HL-60 (cell line): Measurements from ENCODE around the gene NUDT3.

Source experiments
- DNase-seq, 2 experiments: peaks; one replicate each; pipeline ENCODE4 v3.0.0-alpha.2; 2010 to 2020; ENCODE audit warnings: low read depth in 1 of 2, low spot score in 1 of 2
- H3K27ac ChIP-seq: fragments of 250-450 bp; sonication (Bioruptor Pico); replicated peaks from 2 replicates; pipeline ENCODE4 v1.5.1; 2020; ENCODE audit warnings: mild to moderate bottlenecking, moderate library complexity
- H3K27me3 ChIP-seq: fragments of 250-450 bp; sonication (Bioruptor Pico); 2 replicates; pipeline ENCODE4 v1.5.1; 2021; ENCODE audit warnings: mild to moderate bottlenecking, moderate library complexity; ENCODE audit not compliant: insufficient read depth, poor library complexity, severe bottlenecking
- H3K4me3 ChIP-seq: replicated peaks from 2 replicates; pipeline ENCODE4 v1.5.1; 2011; ENCODE audit warnings: mild to moderate bottlenecking, control low read depth, low read length; ENCODE audit not compliant: insufficient read depth
- GABPA ChIP-seq: IDR thresholded peaks from 2 replicates; pipeline ENCODE4 v1.6.1; 2012; ENCODE audit warnings: low read depth
- POLR2AphosphoS5 ChIP-seq: IDR thresholded peaks from 2 replicates; pipeline ENCODE4 v1.6.1; 2012; ENCODE audit warnings: low read depth
- SPI1 ChIP-seq: IDR thresholded peaks from 2 replicates; pipeline ENCODE4 v1.6.1; 2012; ENCODE audit warnings: low read depth, mild to moderate bottlenecking, borderline replicate concordance
- TF ChIP-seq, protein P1 (sequence below): IDR thresholded peaks from one replicate; pipeline ENCODE4 v1.5.1; 2011; ENCODE audit warnings: low read length, control low read depth, inconsistent platforms; ENCODE audit not compliant: insufficient read depth
- TF ChIP-seq, protein P2 (sequence below): IDR thresholded peaks from 2 replicates; pipeline ENCODE4 v1.6.1; 2012; ENCODE audit warnings: low read depth; ENCODE audit not compliant: insufficient replicate concordance

Gene NUDT3

GRCh38 chr6:34334796-34335416 is 57.6 kb downstream of the NUDT3 start:
- DNase-seq, result no peak
- no peak overlapping the region for H3K27ac ChIP-seq
- no peak overlapping the region for H3K4me3 ChIP-seq

DNA sequence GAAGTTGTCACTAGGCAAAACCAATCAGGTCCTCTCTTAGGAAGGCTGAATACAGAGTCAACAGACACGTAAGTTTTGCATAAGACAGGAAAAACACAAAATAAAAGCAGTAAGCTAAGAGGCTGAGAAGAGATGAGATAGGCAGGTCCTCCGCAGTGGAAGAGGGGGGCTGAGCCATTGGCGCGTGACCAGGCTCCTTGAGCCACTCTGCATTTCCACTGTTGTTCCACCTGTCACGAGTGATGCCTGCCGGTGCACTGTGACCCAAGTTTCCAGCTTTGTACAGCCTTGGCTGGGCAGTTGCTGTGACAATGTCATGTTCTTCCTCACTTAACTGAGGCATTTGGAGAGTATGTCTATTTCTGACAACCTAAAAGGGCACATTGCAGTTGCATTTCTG is 58.6 kb downstream of the NUDT3 start:
- Histone ChIP-seq H3K27ac (no peak overlapping the region; the same call in 1 of the 2 replicates), H3K4me3 (no peak overlapping the region)
- TF ChIP-seq SPI1, result no peak
- no peak for TF ChIP-seq POLR2AphosphoS5
- TF ChIP-seq, protein P1, sequence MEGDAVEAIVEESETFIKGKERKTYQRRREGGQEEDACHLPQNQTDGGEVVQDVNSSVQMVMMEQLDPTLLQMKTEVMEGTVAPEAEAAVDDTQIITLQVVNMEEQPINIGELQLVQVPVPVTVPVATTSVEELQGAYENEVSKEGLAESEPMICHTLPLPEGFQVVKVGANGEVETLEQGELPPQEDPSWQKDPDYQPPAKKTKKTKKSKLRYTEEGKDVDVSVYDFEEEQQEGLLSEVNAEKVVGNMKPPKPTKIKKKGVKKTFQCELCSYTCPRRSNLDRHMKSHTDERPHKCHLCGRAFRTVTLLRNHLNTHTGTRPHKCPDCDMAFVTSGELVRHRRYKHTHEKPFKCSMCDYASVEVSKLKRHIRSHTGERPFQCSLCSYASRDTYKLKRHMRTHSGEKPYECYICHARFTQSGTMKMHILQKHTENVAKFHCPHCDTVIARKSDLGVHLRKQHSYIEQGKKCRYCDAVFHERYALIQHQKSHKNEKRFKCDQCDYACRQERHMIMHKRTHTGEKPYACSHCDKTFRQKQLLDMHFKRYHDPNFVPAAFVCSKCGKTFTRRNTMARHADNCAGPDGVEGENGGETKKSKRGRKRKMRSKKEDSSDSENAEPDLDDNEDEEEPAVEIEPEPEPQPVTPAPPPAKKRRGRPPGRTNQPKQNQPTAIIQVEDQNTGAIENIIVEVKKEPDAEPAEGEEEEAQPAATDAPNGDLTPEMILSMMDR, result no peak
- TF ChIP-seq GABPA, result no peak
- TF ChIP-seq, protein P2, sequence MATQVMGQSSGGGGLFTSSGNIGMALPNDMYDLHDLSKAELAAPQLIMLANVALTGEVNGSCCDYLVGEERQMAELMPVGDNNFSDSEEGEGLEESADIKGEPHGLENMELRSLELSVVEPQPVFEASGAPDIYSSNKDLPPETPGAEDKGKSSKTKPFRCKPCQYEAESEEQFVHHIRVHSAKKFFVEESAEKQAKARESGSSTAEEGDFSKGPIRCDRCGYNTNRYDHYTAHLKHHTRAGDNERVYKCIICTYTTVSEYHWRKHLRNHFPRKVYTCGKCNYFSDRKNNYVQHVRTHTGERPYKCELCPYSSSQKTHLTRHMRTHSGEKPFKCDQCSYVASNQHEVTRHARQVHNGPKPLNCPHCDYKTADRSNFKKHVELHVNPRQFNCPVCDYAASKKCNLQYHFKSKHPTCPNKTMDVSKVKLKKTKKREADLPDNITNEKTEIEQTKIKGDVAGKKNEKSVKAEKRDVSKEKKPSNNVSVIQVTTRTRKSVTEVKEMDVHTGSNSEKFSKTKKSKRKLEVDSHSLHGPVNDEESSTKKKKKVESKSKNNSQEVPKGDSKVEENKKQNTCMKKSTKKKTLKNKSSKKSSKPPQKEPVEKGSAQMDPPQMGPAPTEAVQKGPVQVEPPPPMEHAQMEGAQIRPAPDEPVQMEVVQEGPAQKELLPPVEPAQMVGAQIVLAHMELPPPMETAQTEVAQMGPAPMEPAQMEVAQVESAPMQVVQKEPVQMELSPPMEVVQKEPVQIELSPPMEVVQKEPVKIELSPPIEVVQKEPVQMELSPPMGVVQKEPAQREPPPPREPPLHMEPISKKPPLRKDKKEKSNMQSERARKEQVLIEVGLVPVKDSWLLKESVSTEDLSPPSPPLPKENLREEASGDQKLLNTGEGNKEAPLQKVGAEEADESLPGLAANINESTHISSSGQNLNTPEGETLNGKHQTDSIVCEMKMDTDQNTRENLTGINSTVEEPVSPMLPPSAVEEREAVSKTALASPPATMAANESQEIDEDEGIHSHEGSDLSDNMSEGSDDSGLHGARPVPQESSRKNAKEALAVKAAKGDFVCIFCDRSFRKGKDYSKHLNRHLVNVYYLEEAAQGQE, result no peak

More at GRCh38 chr6:34334796-34335416, 57.6 kb downstream of the NUDT3 start:
- TF ChIP-seq, protein P1, result no peak
- TF ChIP-seq SPI1 (no peak), GABPA (no peak), POLR2AphosphoS5 (no peak)
- TF ChIP-seq, protein P2, result no peak
- H3K27me3 ChIP-seq, result no peaks in the 10 kb centered on the region

DNA sequence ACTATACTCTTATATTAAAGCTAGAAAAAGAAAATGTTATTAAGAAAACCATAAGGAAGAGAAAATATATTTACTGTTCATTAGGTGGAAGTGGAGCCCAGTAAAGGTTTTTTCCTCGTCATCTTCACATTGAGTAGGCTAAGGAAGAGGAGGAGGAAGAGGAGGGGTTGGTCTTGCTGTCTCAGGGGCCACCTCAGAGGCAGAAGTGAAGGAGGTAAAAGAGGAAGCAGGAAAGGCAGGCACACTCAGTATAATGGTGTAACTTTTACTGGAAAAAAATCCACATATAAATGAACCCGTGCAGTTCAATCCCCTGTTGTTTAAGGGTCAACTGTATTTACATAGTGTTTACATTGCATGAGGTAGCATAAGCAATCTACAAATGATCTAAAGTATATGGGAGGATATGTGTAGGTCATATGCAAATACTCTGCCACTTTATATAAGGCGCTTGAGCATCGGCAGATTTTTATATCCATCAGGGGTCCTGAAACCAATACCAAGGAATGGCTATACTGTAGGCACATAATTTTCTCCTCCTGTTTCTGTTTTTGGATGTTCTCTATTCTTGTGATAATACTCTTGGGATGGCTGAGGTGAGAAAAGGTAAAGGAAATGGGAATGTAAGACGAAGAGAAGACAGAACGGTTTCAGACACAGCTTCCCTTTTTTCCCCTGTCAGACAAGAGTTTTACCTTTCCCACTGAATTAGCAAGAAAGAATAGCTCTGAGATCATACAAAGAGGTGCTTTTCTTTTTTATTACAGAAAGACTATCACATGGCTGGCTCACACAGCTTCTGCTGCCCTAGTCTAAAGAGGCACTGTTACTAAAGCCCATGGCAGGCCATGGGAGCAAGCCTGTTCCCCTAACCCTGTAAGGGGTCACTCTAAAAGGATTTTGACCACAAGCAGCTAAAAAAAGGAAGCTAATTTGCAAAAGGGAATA is 59.9 kb downstream of the NUDT3 start:
- H3K27ac ChIP-seq, result peak overlapping the region; percentile 37
- no peak overlapping the region for H3K4me3 ChIP-seq
- TF ChIP-seq SPI1, result peak; percentile 86
- TF ChIP-seq, protein P2, result no peak
- peak; percentile 65 to 79 for DNase-seq
- H3K27me3 ChIP-seq, result no peaks in the 10 kb centered on the region

More for the DNA sequence above, 58.6 kb downstream of the NUDT3 start:
- DNase-seq, result no peak
- H3K27me3 ChIP-seq, result no peaks in the 10 kb centered on the region
